ENCODE data around the gene IL18BP.

IL18BP gene

DNA sequence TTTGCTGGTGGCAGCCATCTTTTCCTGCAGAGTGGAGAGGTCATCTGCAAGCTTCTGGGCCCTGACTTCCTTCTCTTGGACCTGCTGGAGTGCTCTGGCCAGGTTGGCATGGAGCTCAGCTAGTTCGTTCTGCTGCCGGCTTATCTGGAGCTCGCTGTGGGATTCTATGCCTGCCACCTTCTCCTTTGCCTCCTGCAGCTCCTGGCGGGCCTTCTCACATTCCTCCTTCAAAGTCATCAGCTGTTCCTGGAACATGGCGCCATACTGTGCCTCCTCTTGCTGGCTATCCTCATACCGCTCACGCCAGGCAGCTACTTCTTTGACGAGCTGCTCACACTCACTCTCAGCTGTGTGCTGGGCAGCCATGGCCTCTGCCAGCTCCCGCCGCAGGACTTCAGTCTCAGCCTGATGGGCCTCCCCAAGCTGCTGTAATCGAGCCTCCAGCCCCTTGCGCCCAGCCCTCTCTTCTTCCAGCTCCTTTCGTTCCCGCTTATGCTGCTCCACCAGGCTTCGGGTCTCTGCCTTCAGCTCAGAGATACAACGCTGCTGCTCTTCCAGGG, 16.1 kb downstream of the IL18BP start:
- H3K27me3 Mint-ChIP-seq: no peaks in the 10 kb centered on the region
- no peak overlapping the region for H3K4me3 Mint-ChIP-seq
- H3K4me1 Mint-ChIP-seq: peaks cover 15% of the 10 kb centered on the region
- ATAC-seq (no peak), DNase-seq (no peak)
- no peaks in the 10 kb centered on the region for H3K9me3 Mint-ChIP-seq
- peak overlapping the region in 1 of 2 donors; percentile 74 for H3K27ac Mint-ChIP-seq

GRCh38 chr11:72015511-72016061, 16.9 kb downstream of the IL18BP start:
- no peak for ATAC-seq
- Mint-ChIP-seq H3K4me3 (no peak overlapping the region), H3K4me1 (peaks cover 15% of the 10 kb centered on the region), H3K9me3 (no peaks in the 10 kb centered on the region), H3K27me3 (no peaks in the 10 kb centered on the region), H3K27ac (peak overlapping the region in 1 of 2 donors; percentile 60)
- no peak for DNase-seq

GRCh38 chr11:72018171-72018570, 19.5 kb downstream of the IL18BP start:
- Mint-ChIP-seq H3K27ac (peak overlapping the region in 1 of 2 donors; percentile 30), H3K4me3 (no peak overlapping the region), H3K9me3 (no peaks in the 10 kb centered on the region), H3K4me1 (peaks cover 13% of the 10 kb centered on the region), H3K27me3 (no peaks in the 10 kb centered on the region)
- no peak for ATAC-seq
- DNase-seq: no peak

GRCh38 chr11:72023335-72023734, 24.6 kb downstream of the IL18BP start:
- DNase-seq (no peak), ATAC-seq (no peak)
- Mint-ChIP-seq H3K27me3 (no peaks in the 10 kb centered on the region), H3K4me3 (no peak overlapping the region), H3K4me1 (peaks cover 27% of the 10 kb centered on the region), H3K27ac (peak overlapping the region in 1 of 2 donors; percentile 49), H3K9me3 (no peaks in the 10 kb centered on the region)

GRCh38 chr11:72024069-72024754, 25.5 kb downstream of the IL18BP start:
- ATAC-seq (no peak), DNase-seq (no peak)
- H3K4me1 Mint-ChIP-seq: peaks cover 35% of the 10 kb centered on the region
- no peaks in the 10 kb centered on the region for H3K27me3 Mint-ChIP-seq
- no peak overlapping the region for H3K4me3 Mint-ChIP-seq
- H3K27ac Mint-ChIP-seq: peak overlapping the region; percentile 87 to 89
- H3K9me3 Mint-ChIP-seq: no peaks in the 10 kb centered on the region

DNA sequence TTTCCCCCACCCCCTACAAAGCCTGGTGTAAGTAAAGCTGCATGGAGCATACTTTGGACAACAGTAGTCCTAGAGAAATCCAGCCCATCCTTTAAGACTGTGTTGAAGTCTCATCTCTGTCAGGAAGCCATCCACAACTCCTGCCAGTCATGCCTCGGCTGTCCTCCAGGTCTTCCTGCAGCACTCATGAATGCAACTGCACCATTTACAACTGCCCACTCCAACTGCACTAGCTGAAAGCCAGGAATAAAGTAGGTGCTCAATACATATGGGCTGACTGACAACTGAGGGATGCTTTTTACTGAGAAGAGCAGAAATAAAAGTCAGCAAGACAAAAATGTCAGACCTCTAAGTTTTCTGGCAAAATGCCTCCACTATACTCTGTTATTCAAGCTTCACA, 27.4 kb downstream of the IL18BP start:
- H3K4me1 Mint-ChIP-seq: peaks cover 50% of the 10 kb centered on the region
- ATAC-seq: no peak

DNA sequence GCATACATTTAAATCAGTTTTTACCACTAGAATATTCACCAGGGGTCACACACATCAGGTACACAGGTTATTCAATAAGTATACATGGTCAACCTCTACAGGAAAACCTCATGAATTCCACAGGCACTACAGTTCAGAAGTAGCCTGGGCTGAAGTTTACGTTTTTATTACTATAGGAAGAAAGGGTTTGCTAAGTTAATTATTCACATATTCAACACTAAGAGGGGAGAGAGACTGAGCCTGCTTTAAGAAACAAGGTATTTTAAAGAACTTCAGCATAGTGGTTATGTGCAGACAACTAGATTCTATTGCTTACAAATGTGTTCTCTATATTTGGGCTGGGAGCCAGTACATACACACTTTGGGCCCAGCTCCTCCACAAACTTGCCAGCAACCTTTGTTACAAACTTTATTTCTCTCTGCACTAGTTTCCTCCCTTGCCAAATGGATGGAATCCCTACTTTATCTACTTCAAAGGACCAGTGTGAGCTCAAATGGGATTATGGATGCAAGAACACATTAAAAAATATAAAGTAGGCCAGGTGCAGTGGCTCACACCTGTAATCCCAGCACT, 31.9 kb downstream of the IL18BP start:
- peaks cover 52% of the 10 kb centered on the region for H3K4me1 Mint-ChIP-seq

More for the DNA sequence above, 27.4 kb downstream of the IL18BP start:
- H3K4me3 Mint-ChIP-seq: no peak overlapping the region
- H3K9me3 Mint-ChIP-seq: no peaks in the 10 kb centered on the region
- no peaks in the 10 kb centered on the region for H3K27me3 Mint-ChIP-seq
- no peak for DNase-seq
- H3K27ac Mint-ChIP-seq: peak overlapping the region in 1 of 2 donors; percentile 73

GRCh38 chr11:72036687-72037086, 38.0 kb downstream of the IL18BP start:
- no peak for ATAC-seq
- Mint-ChIP-seq H3K27ac (peak overlapping the region in 1 of 2 donors; percentile 74), H3K4me3 (peak overlapping the region in 1 of 2 donors; percentile 65), H3K4me1 (peaks cover 25% of the 10 kb centered on the region), H3K9me3 (no peaks in the 10 kb centered on the region), H3K27me3 (no peaks in the 10 kb centered on the region)
- DNase-seq: no peak

More for the DNA sequence above, 31.9 kb downstream of the IL18BP start:
- Mint-ChIP-seq H3K4me3 (no peak overlapping the region), H3K27ac (peak overlapping the region; percentile 44 to 66), H3K9me3 (no peaks in the 10 kb centered on the region), H3K27me3 (no peaks in the 10 kb centered on the region)
- ATAC-seq (no peak), DNase-seq (no peak)

DNA sequence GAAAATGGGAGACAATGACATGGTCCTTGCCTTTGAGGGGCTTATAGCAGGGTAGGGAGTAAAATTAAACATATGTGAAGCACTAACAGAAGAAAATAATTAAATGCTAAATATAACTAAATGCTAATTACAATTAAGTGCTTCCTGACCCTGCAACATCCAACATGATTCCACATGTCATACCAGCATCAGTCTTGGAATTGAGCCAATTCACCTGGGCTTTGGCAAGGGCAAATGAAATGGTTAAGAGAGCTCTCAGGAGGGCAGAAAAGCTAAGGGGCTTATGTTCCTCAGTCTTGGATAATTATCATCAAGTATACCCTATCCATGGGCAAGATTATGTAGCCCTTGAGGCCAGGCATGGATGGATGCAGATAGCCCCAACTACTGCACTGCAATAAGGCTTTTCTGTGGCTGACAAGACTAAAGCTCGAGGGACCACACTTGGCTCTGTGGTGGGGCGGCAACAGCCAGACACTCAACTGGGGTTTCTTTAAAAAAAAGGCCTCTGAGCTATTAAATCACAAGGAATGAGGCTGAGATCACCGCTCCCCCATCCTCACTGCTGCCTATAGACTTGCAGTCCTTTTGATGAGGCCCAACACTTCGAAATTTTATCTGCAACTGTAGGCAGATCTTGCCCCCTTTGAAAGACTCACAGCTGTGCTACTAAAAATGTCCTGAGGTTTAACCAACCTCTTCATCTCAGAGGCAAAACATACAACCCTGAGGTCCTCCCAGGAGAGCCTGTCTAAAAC, 39.0 kb downstream of the IL18BP start:
- DNase-seq (no peak), ATAC-seq (no peak)
- Mint-ChIP-seq H3K9me3 (no peaks in the 10 kb centered on the region), H3K4me1 (peaks cover 36% of the 10 kb centered on the region), H3K4me3 (no peak overlapping the region), H3K27ac (peak overlapping the region; percentile 14 to 20), H3K27me3 (no peaks in the 10 kb centered on the region)

- ATAC-seq (no peak), DNase-seq (no peak)
- Mint-ChIP-seq H3K27me3 (no peaks in the 10 kb centered on the region), H3K4me3 (no peak overlapping the region), H3K9me3 (no peaks in the 10 kb centered on the region), H3K4me1 (peaks cover 38% of the 10 kb centered on the region), H3K27ac (peak overlapping the region in 1 of 2 donors; percentile 75)
Observed at GRCh38 chr11:72038491-72038890, 39.8 kb downstream of the IL18BP start.

GRCh38 chr11:72039031-72039855, 40.5 kb downstream of the IL18BP start:
- no peaks in the 10 kb centered on the region for H3K27me3 Mint-ChIP-seq
- DNase-seq (no peak), ATAC-seq (no peak)
- H3K9me3 Mint-ChIP-seq: no peaks in the 10 kb centered on the region
- H3K27ac Mint-ChIP-seq: no peak overlapping the region
- H3K4me3 Mint-ChIP-seq: no peak overlapping the region
- H3K4me1 Mint-ChIP-seq: peaks cover 44% of the 10 kb centered on the region

DNA sequence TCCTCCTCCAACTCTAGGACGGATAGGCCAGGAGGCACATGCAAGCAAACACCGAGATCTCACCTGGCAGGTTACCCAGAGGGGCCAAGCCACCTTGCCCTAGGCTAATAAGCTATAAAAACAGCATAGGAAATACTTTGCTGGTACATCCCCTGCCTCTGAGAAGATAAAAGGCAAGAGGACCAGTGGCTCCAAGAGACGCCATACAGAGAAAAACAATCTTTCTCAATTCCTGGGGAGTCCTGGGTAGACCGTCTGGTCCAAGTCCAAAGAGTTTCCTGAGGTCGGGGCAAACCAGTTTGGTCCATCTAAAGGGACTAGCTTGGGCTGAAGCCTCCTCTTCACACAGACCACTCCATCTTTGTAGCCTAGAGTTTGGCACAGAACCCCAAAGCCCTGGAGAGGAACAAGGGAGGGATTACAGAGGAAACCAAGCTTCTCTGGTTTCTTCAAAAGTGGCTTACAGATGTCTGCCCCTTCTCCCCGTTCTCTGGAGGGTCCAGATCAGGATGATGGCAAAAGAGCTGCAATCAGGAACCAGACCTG, 41.2 kb downstream of the IL18BP start:
- Mint-ChIP-seq H3K4me1 (peaks cover 46% of the 10 kb centered on the region), H3K27me3 (no peaks in the 10 kb centered on the region), H3K27ac (no peak overlapping the region), H3K9me3 (no peaks in the 10 kb centered on the region), H3K4me3 (no peak overlapping the region)
- peak; percentile 1 for ATAC-seq
- DNase-seq: no peak

DNA sequence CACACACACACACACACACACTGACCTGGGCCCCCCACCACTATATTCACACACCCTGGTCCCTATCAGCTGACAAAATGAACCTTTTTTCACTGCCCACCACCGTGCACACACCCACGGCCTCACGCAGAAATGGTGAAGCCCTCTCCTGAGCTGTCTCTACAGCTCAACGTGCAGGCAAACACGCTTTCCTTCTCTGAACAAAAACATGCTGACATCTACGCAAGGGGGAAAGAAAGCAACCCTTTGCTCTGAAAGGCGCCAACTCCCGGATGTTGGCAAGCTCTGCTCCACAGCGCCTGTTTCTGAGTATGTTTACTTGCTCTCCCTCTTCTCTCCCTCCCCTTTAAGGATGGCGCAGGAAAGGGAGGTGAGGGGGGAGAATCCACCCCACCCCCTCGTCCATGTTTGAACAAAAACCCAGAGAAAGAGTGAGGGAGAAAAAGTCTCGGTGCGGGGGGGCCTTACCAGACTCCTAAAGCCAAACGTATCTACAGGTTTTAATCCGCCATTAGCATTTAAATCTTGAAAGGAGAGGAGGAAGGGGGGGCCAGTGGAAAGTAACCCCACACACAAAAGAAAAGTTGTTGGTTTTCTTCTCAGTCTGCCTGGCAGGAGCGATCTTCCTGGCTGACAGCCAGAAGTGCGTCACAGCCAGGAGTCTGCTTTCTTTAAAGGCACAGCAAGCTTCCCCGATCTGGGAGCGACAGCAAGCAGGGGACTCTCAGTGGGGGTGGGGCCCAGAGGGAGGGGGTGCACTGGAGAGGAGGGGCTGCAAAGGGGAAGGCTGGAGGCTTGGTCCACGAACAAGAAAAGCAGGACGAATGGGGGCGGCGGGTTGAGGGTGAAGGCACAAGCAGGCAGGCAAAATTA, 42.0 kb downstream of the IL18BP start:
- Mint-ChIP-seq H3K27ac (no peak overlapping the region), H3K4me3 (no peak overlapping the region), H3K9me3 (no peaks in the 10 kb centered on the region), H3K27me3 (no peaks in the 10 kb centered on the region), H3K4me1 (peaks cover 45% of the 10 kb centered on the region)
- peak; percentile 55 to 62 for DNase-seq
- peak; percentile 79 for ATAC-seq
